Vein endothelial cell (primary cell): ENCODE results near the gene HIGD1A. TPM values are rescaled to one million over a fixed set of nuclear protein-coding genes. Genes with fewer than 3 reads are reported as not detected.

Experiments
- small RNA-seq: library from RNA; depleted of rRNA; stranded (forward); fragments of <200 nt; gene quantifications from one replicate; pipeline ENCODE3, GENCODE V24; 2012
- total RNA-seq: library from RNA; depleted of rRNA; stranded (reverse); fragments of >200 nt; gene quantifications from 2 replicates; pipeline ENCODE4 v1.2.3, GENCODE V29; 2012

HIGD1A gene
- total RNA-seq: 87.2 and 137 TPM in 2 replicates

GRCh38 chr3:42804106-42804830 lies at the start of gene HIGD1A:
HIGD1A (minus strand) TSS chr3:42804490; CDS start chr3:42794253, 10,237 bp downstream.

GRCh38 chr3:42809202-42809601 lies 4.9 kb upstream of the HIGD1A start, which contains the start of gene ACKR2:
ACKR2 (plus strand) TSS chr3:42809445; CDS start chr3:42864503, 55,058 bp downstream.

GRCh38 chr3:42772670-42773408 lies 31.5 kb downstream of the HIGD1A start, which contains the start of gene CCDC13:
CCDC13 (minus strand) TSS chr3:42773253; CDS start chr3:42758345, 14,908 bp downstream.

Small RNA genes lying within 50 kb of the gene (small RNA-seq; reads per million reads assigned to genes)
- gene CCDC13: not detected

Other genes starting within 250 kb of the HIGD1A start
- 60.8 and 85.9 TPM in 2 replicates for gene SEC22C, start 222.5 kb downstream of the HIGD1A start, total RNA-seq
- 19.1 and 20.9 TPM in 2 replicates for gene SS18L2, start 213.6 kb downstream of the HIGD1A start, total RNA-seq
- 77.7 and 100 TPM in 2 replicates for gene NKTR, start 203.8 kb downstream of the HIGD1A start, total RNA-seq
- gene ZBTB47, start 150.8 kb downstream of the HIGD1A start, total RNA-seq: 17.8 and 22.9 TPM in 2 replicates
- not detected in 2 replicates for gene KLHL40, start 119.0 kb downstream of the HIGD1A start, total RNA-seq
- not detected in 2 replicates for gene HHATL, start 101.7 kb downstream of the HIGD1A start, total RNA-seq
- gene CCDC13, start 31.2 kb downstream of the HIGD1A start, total RNA-seq: 0.76 TPM in 1 of 2 replicates, not detected in the other
- not detected in 2 replicates for gene ACKR2, start 5.0 kb upstream of the HIGD1A start, total RNA-seq
- gene CYP8B1, start 71.4 kb upstream of the HIGD1A start, total RNA-seq: not detected in 2 replicates
- 1.6 and 3.2 TPM in 2 replicates for gene ZNF662, start 101.7 kb upstream of the HIGD1A start, total RNA-seq
- 0.10 TPM in 1 of 2 replicates, not detected in the other for gene GASK1A, start 174.8 kb upstream of the HIGD1A start, total RNA-seq